A673 (cell line): ENCODE measurements around the gene DNMT3L. TPM values are rescaled to one million over a fixed set of nuclear protein-coding genes. Genes with fewer than 3 reads are reported as not detected.

ENCODE experiments used
- BruUV-seq: library from RNA; stranded (reverse); fragments of 400-500 nt; replicated peaks from 2 replicates; lab custom pipeline; 2021; lab: Mats Ljungman, UMichigan
- CTCF ChIA-PET: fragments of 300-600 bp; sonication (Branson Sonifier 250); formaldehyde crosslinking; loops from one replicate; lab custom pipeline; 2022; ENCODE audit warnings: antibody characterized with exemption; lab: Charles Lee
- POLR2A ChIA-PET: fragments of 300-600 bp; sonication (Branson Sonifier 250); formaldehyde crosslinking; loops from one replicate; lab custom pipeline; 2022; ENCODE audit warnings: antibody characterized with exemption; ENCODE audit not compliant: low non-redundant PET; lab: Charles Lee
- DNase-seq: peaks from one replicate; pipeline ENCODE4 v3.0.0-alpha.2; 2015; ENCODE audit warnings: low spot score
- H3K27ac ChIP-seq: fragments of 200-600 bp; sonication (generic); 2 replicates; pipeline ENCODE4 v1.5.1; 2016; ENCODE audit warnings: mixed run types, low read depth, mild to moderate bottlenecking, mixed read lengths, antibody characterized with exemption, low read length; ENCODE audit not compliant: poor library complexity, severe bottlenecking
- H3K27me3 ChIP-seq: fragments of 200-600 bp; sonication (generic); replicated peaks from 2 replicates; pipeline ENCODE4 v1.6.1; 2017; ENCODE audit warnings: mixed run types, low read depth, mild to moderate bottlenecking, mixed read lengths, antibody characterized with exemption, low read length; ENCODE audit not compliant: insufficient read depth, poor library complexity
- H3K36me3 ChIP-seq: fragments of 200-600 bp; sonication (generic); 2 replicates; pipeline ENCODE4 v1.6.1; 2016; ENCODE audit warnings: mixed run types, mild to moderate bottlenecking, mixed read lengths, antibody characterized with exemption, low read length; ENCODE audit not compliant: insufficient read depth, poor library complexity, severe bottlenecking
- H3K4me1 ChIP-seq: fragments of 200-600 bp; sonication (generic); 2 replicates; pipeline ENCODE4 v1.6.1; 2017; ENCODE audit warnings: mixed run types, mild to moderate bottlenecking, mixed read lengths, antibody characterized with exemption, low read length; ENCODE audit not compliant: insufficient read depth, poor library complexity, severe bottlenecking
- H3K4me3 ChIP-seq: fragments of 200-600 bp; sonication (generic); 2 replicates; pipeline ENCODE4 v1.5.1; 2016; ENCODE audit warnings: low read depth, mixed run types, mild to moderate bottlenecking, mixed read lengths, low read length; ENCODE audit not compliant: poor library complexity, severe bottlenecking
- H3K9me3 ChIP-seq: fragments of 200-600 bp; sonication (generic); 2 replicates; pipeline ENCODE4 v1.6.1; 2016; ENCODE audit warnings: mixed run types, low read depth, mild to moderate bottlenecking, mixed read lengths, antibody characterized with exemption, low read length; ENCODE audit not compliant: poor library complexity, severe bottlenecking
- EZH2 ChIP-seq: fragments of 200-600 bp; sonication (generic); IDR thresholded peaks from 2 replicates; pipeline ENCODE4 v1.6.1; 2017; ENCODE audit warnings: borderline replicate concordance, low read depth, mild to moderate bottlenecking, mixed read lengths, antibody characterized with exemption, low read length; ENCODE audit not compliant: poor library complexity, severe bottlenecking
- intact Hi-C: fragments of 100-400 bp; cut with micrococcal nuclease; formaldehyde crosslinking; loops from one replicate; pipeline ENCODE4 v1.10.0; 2022; ENCODE audit not compliant: unreplicated experiment
- total RNA-seq: library from RNA; stranded (reverse); gene quantifications from 2 replicates; pipeline ENCODE4 v1.2.3, GENCODE V29; 2021
- TF ChIP-seq, protein P1 (sequence below): fragments of 300-800, 200-600 bp; sonication (generic); conservative IDR thresholded peaks from 2 replicates; pipeline ENCODE4 v1.5.1; 2017; ENCODE audit warnings: low read depth, mild to moderate bottlenecking, antibody characterized with exemption, low read length, moderate library complexity, mixed read lengths

The DNMT3L gene
- total RNA-seq, 1 experiment from 2014 or later, result not detected

DNA sequence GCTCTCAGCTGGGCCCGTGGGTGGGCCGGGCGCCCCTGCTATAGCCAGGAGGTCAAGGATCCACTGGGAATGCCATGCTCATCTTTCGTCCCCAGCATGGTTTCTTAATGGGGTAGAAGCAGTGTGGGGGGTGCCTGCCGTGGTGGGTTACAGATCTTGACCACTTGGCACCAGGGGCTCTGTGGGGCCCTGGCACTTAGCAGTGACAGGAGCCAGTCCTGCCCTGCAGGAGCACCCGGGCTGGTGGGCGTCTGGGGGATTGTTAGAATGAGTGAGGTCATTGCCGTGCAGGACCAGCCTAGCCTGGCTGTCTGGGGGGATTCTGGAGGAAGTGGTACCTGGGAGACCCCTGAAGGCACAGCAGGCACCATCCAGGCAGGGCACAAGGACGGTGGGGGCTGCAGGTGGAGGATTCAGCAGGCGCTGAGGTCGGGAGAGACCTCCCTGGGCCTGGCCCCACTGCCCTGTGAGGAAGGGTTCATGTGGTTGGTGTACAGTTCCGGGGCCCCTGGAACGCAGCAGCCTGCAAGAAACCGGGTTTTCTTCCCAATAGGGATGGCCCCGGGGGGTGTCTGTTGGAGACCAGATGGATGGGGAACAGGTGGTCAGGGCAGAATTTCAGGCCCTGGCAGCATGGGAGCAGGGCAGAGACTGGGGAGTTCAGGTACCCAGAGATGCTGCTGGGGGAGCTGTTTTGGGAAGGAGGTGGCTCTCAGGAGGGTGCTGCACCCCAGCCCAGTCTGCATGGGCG is 28.8 kb upstream of the DNMT3L start:
- TF ChIP-seq, protein P1, sequence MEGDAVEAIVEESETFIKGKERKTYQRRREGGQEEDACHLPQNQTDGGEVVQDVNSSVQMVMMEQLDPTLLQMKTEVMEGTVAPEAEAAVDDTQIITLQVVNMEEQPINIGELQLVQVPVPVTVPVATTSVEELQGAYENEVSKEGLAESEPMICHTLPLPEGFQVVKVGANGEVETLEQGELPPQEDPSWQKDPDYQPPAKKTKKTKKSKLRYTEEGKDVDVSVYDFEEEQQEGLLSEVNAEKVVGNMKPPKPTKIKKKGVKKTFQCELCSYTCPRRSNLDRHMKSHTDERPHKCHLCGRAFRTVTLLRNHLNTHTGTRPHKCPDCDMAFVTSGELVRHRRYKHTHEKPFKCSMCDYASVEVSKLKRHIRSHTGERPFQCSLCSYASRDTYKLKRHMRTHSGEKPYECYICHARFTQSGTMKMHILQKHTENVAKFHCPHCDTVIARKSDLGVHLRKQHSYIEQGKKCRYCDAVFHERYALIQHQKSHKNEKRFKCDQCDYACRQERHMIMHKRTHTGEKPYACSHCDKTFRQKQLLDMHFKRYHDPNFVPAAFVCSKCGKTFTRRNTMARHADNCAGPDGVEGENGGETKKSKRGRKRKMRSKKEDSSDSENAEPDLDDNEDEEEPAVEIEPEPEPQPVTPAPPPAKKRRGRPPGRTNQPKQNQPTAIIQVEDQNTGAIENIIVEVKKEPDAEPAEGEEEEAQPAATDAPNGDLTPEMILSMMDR, result no peak
- no peak for TF ChIP-seq EZH2
- H3K9me3 ChIP-seq, result no peaks in the 10 kb centered on the region
- ChIA-PET POLR2A (no interaction called here), CTCF (no interaction called here)
- peaks cover 14% of the 10 kb centered on the region for H3K4me1 ChIP-seq
- no peaks in the 10 kb centered on the region for H3K36me3 ChIP-seq
- H3K27me3 ChIP-seq, result peaks cover 14% of the 10 kb centered on the region
- no peak overlapping the region for H3K4me3 ChIP-seq
- DNase-seq, result no peak
- no TSS peak for BruUV-seq
- no peak overlapping the region for H3K27ac ChIP-seq
- intact Hi-C loops, result no loop called here

GRCh38 chr21:44289381-44290010 is 27.8 kb upstream of the DNMT3L start:
- POLR2A ChIA-PET, result no interaction called here
- no peak for DNase-seq
- TF ChIP-seq, protein P1, result no peak
- no peak for TF ChIP-seq EZH2
- H3K36me3 ChIP-seq, result no peaks in the 10 kb centered on the region
- CTCF ChIA-PET, result no interaction called here
- peaks cover 17% of the 10 kb centered on the region for H3K27me3 ChIP-seq
- no peaks in the 10 kb centered on the region for H3K9me3 ChIP-seq
- no TSS peak for BruUV-seq
- H3K4me3 ChIP-seq, result no peak overlapping the region
- intact Hi-C loops, result no loop called here
- H3K4me1 ChIP-seq, result peaks cover 4% of the 10 kb centered on the region
- H3K27ac ChIP-seq, result no peak overlapping the region

GRCh38 chr21:44288251-44289110 is 26.8 kb upstream of the DNMT3L start:
- TF ChIP-seq, protein P1, result no peak
- TF ChIP-seq EZH2, result no peak
- no peaks in the 10 kb centered on the region for H3K4me1 ChIP-seq

More at GRCh38 chr21:44288251-44289110, 26.8 kb upstream of the DNMT3L start:
- ChIA-PET CTCF (no interaction called here), POLR2A (no interaction called here)
- intact Hi-C loops, result no loop called here
- Histone ChIP-seq H3K27me3 (peaks cover 17% of the 10 kb centered on the region), H3K36me3 (no peaks in the 10 kb centered on the region), H3K27ac (no peak overlapping the region), H3K4me3 (no peak overlapping the region), H3K9me3 (no peaks in the 10 kb centered on the region)
- no peak for DNase-seq
- BruUV-seq, result no TSS peak
